Measurements from ENCODE around the gene SPAG8. TPM values are rescaled to one million over a fixed set of nuclear protein-coding genes. Genes with fewer than 3 reads are reported as not detected.
A peak's percentile ranks its signal among the peaks of the same experiment; 100 is the strongest.

SPAG8 gene
- total and polyA plus RNA-seq, 4 donors: 4.2 to 54.4 (median 14.6) TPM

- Histone ChIP-seq H3K36me3 (ENCODE audit: control insufficient read depth, insufficient read depth, low read length) (peaks cover 25% of the 10 kb centered on the region), H3K9me3 (ENCODE audit: control insufficient read depth, insufficient read depth, low read length) (no peaks in the 10 kb centered on the region), H3K27ac (ENCODE audit: low read depth, low read length) (no peak overlapping the region), H3K4me1 (ENCODE audit: control insufficient read depth, insufficient read depth, low read length) (no peaks in the 10 kb centered on the region), H3K27me3 (ENCODE audit: control insufficient read depth, insufficient read depth, low read length) (no peaks in the 10 kb centered on the region), H3K4me3 (ENCODE audit: low read depth, low read length) (no peak overlapping the region)
- WGBS (ENCODE audit: insufficient coverage): 91% methylated on average over 25 of the region's 25 CpGs
- no peak for DNase-seq (ENCODE audit: low read depth in 4 of 6, low spot score in 6 of 6)
Measured at GRCh38 chr9:35852876-35853865, 41.1 kb upstream of the SPAG8 start.

DNA sequence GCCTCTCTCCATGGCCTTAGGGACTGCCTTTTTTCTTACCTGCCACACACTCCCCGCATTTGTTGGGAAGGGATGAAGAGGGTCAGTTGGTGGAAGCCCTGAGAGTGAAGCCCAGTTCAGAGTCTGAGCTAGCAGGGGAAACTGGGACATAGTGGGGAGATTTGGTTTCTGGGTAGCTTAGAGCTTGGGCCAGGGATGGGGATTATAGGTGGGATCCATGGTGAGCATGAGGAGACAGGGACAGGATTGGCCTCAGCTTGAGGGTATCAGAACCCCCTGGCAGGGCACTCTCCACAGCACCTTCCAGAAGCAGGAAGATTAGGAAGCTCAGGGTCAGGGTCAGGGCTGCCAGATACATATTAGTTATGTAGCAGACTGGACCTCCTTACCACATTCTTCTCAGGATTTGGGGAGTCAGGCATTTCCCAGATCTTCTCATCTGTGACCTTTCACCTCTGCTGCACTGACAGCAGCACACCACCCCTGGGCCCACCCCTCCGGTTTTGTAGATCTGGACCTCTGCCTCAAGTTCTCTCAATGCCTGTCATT, 40.3 kb upstream of the SPAG8 start:
- Histone ChIP-seq H3K4me1 (ENCODE audit: control insufficient read depth, insufficient read depth, low read length) (no peaks in the 10 kb centered on the region), H3K27me3 (ENCODE audit: control insufficient read depth, insufficient read depth, low read length) (no peaks in the 10 kb centered on the region), H3K9me3 (ENCODE audit: control insufficient read depth, insufficient read depth, low read length) (no peaks in the 10 kb centered on the region), H3K27ac (ENCODE audit: low read depth, low read length) (no peak overlapping the region), H3K36me3 (ENCODE audit: control insufficient read depth, insufficient read depth, low read length) (peaks cover 32% of the 10 kb centered on the region), H3K4me3 (ENCODE audit: low read depth, low read length) (no peak overlapping the region)
- WGBS (ENCODE audit: insufficient coverage): 91% methylated on average over 2 of the region's 2 CpGs
- no peak for DNase-seq (ENCODE audit: low read depth in 4 of 6, low spot score in 6 of 6)

- no peak overlapping the region for H3K27ac ChIP-seq (ENCODE audit: low read depth, low read length)
- peaks cover 10% of the 10 kb centered on the region for H3K4me1 ChIP-seq (ENCODE audit: control insufficient read depth, insufficient read depth, low read length)
- WGBS (ENCODE audit: insufficient coverage): no CpG with 5 or more reads among the region's 4 CpGs
- no peaks in the 10 kb centered on the region for H3K27me3 ChIP-seq (ENCODE audit: control insufficient read depth, insufficient read depth, low read length)
- no peaks in the 10 kb centered on the region for H3K9me3 ChIP-seq (ENCODE audit: control insufficient read depth, insufficient read depth, low read length)
- H3K36me3 ChIP-seq (ENCODE audit: control insufficient read depth, insufficient read depth, low read length): peaks cover 41% of the 10 kb centered on the region
- no peak overlapping the region for H3K4me3 ChIP-seq (ENCODE audit: low read depth, low read length)
- DNase-seq (ENCODE audit: low read depth in 4 of 6, low spot score in 6 of 6): no peak
Measured at GRCh38 chr9:35847792-35848572, 35.9 kb upstream of the SPAG8 start.

- Histone ChIP-seq H3K4me3 (ENCODE audit: low read depth, low read length) (no peak overlapping the region), H3K27ac (ENCODE audit: low read depth, low read length) (no peak overlapping the region), H3K36me3 (ENCODE audit: control insufficient read depth, insufficient read depth, low read length) (peaks cover 47% of the 10 kb centered on the region), H3K27me3 (ENCODE audit: control insufficient read depth, insufficient read depth, low read length) (no peaks in the 10 kb centered on the region), H3K9me3 (ENCODE audit: control insufficient read depth, insufficient read depth, low read length) (no peaks in the 10 kb centered on the region), H3K4me1 (ENCODE audit: control insufficient read depth, insufficient read depth, low read length) (peaks cover 10% of the 10 kb centered on the region)
- no peak for DNase-seq (ENCODE audit: low read depth in 4 of 6, low spot score in 6 of 6)
- WGBS (ENCODE audit: insufficient coverage): 55% methylated on average over 48 of the region's 53 CpGs
Measured at GRCh38 chr9:35845824-35846771, 34.0 kb upstream of the SPAG8 start.

- Histone ChIP-seq H3K27me3 (ENCODE audit: control insufficient read depth, insufficient read depth, low read length) (no peaks in the 10 kb centered on the region), H3K4me3 (ENCODE audit: low read depth, low read length) (no peak overlapping the region), H3K27ac (ENCODE audit: low read depth, low read length) (peak overlapping the region; percentile 33)
Measured at GRCh38 chr9:35844628-35845270, 32.7 kb upstream of the SPAG8 start.

DNA sequence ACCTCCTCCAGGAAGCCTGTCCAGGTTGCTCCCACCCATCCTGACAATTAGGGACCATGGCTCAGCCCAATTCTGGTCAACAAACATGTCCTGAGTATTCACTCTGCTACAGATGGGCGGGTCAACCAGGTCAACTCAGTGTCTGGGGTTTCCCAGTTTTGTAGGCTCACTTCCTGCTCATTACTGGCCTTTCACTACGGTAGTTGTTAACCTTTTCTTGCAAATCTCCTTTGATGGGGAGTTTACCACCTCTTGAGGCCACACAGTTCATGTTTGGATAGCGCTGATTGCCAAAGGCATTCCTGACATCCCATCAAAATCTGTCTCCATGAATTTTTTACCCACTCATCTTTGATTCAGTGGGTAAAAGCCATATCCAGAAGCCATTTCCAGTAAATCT, 30.7 kb upstream of the SPAG8 start:
- 87% methylated on average over 3 of the region's 3 CpGs for WGBS (ENCODE audit: insufficient coverage)
- no peak for DNase-seq (ENCODE audit: low read depth in 4 of 6, low spot score in 6 of 6)
- peaks cover 10% of the 10 kb centered on the region for H3K4me1 ChIP-seq (ENCODE audit: control insufficient read depth, insufficient read depth, low read length)

More at GRCh38 chr9:35844628-35845270, 32.7 kb upstream of the SPAG8 start:
- Histone ChIP-seq H3K9me3 (ENCODE audit: control insufficient read depth, insufficient read depth, low read length) (no peaks in the 10 kb centered on the region), H3K4me1 (ENCODE audit: control insufficient read depth, insufficient read depth, low read length) (peaks cover 10% of the 10 kb centered on the region), H3K36me3 (ENCODE audit: control insufficient read depth, insufficient read depth, low read length) (peaks cover 56% of the 10 kb centered on the region)
- DNase-seq (ENCODE audit: low read depth in 4 of 6, low spot score in 6 of 6): peak in 3 of 6 donors; percentile 10 to 77 (median 15)
- 66% methylated on average over 6 of the region's 7 CpGs for WGBS (ENCODE audit: insufficient coverage)

GRCh38 chr9:35842020-35842745, 30.1 kb upstream of the SPAG8 start:
- H3K4me1 ChIP-seq (ENCODE audit: control insufficient read depth, insufficient read depth, low read length): peaks cover 10% of the 10 kb centered on the region
- DNase-seq (ENCODE audit: low read depth in 4 of 6, low spot score in 6 of 6): no peak
- H3K9me3 ChIP-seq (ENCODE audit: control insufficient read depth, insufficient read depth, low read length): no peaks in the 10 kb centered on the region
- no peak overlapping the region for H3K4me3 ChIP-seq (ENCODE audit: low read depth, low read length)
- WGBS (ENCODE audit: insufficient coverage): 93% methylated on average over 12 of the region's 17 CpGs
- no peaks in the 10 kb centered on the region for H3K27me3 ChIP-seq (ENCODE audit: control insufficient read depth, insufficient read depth, low read length)
- no peak overlapping the region for H3K27ac ChIP-seq (ENCODE audit: low read depth, low read length)
- peaks cover 53% of the 10 kb centered on the region for H3K36me3 ChIP-seq (ENCODE audit: control insufficient read depth, insufficient read depth, low read length)

More for the DNA sequence above, 30.7 kb upstream of the SPAG8 start:
- H3K36me3 ChIP-seq (ENCODE audit: control insufficient read depth, insufficient read depth, low read length): peaks cover 52% of the 10 kb centered on the region
- no peaks in the 10 kb centered on the region for H3K27me3 ChIP-seq (ENCODE audit: control insufficient read depth, insufficient read depth, low read length)
- H3K27ac ChIP-seq (ENCODE audit: low read depth, low read length): no peak overlapping the region
- no peaks in the 10 kb centered on the region for H3K9me3 ChIP-seq (ENCODE audit: control insufficient read depth, insufficient read depth, low read length)
- H3K4me3 ChIP-seq (ENCODE audit: low read depth, low read length): no peak overlapping the region

GRCh38 chr9:35841645-35841900, 29.5 kb upstream of the SPAG8 start:
- Histone ChIP-seq H3K27ac (ENCODE audit: low read depth, low read length) (no peak overlapping the region), H3K4me1 (ENCODE audit: control insufficient read depth, insufficient read depth, low read length) (peaks cover 9% of the 10 kb centered on the region), H3K4me3 (ENCODE audit: low read depth, low read length) (no peak overlapping the region), H3K27me3 (ENCODE audit: control insufficient read depth, insufficient read depth, low read length) (no peaks in the 10 kb centered on the region), H3K36me3 (ENCODE audit: control insufficient read depth, insufficient read depth, low read length) (peaks cover 50% of the 10 kb centered on the region), H3K9me3 (ENCODE audit: control insufficient read depth, insufficient read depth, low read length) (no peaks in the 10 kb centered on the region)
- no CpG with 5 or more reads among the region's 5 CpGs for WGBS (ENCODE audit: insufficient coverage)
- no peak for DNase-seq (ENCODE audit: low read depth in 4 of 6, low spot score in 6 of 6)
